ENCODE measurements around the gene THAP7. TPM values are rescaled to one million over a fixed set of nuclear protein-coding genes. Genes with fewer than 3 reads are reported as not detected.
A peak's percentile ranks its signal among the peaks of the same experiment; 100 is the strongest.
"Not testable (repeated sequence)": the region's sequence is repeated elsewhere in the genome, so short reads cannot be mapped to it uniquely, and the experiment has no call there.

The THAP7 gene
- 10 to 100 TPM; 33.9 to 57.0 (median 37.4) TPM for total RNA-seq

DNA sequence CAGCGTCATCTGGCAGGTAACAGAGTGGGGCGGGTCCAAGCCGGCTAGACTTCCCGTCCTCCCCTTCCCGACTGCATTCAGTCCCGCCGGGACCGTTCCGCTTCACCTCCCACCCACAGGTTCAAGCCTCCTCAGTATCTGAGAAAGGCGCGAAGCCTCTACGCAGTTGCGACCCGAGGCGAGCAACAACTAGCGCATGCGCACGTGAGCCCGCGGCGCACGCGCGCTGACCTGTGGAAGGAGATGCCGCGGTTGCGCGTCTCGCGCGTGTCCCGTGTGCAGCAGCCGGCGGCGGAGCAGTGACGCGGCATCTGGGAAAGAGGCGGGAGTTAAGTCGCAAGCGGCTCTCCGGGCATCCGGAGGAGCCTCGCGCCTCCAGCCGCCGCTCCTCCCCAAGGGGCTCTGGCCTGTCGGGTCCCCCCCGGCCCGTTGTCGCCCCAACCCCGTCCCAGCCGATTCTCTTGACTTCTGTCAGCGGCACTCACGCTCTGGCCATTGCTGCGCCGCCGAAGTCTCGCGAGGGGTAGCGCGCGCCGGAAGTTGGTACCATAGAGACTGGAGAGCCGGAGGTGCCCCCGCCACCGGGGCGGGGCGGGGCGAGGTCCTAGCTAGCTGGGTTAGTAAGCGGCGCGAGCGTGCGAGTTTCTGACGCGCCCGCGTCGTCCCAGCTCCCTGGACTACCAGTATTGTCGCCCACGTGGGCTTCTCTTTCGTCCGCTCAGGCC lies at the start of gene THAP7:
THAP7 (minus strand) TSS at position 518 of the 725 bp plus-strand sequence; CDS start at position 311, 207 bp downstream.
- TF ChIP-seq POLR2AphosphoS5 (IDR thresholded peaks at IDR 0.05) = peak; percentile 15 to 81 (median 18)
- no peak for TF ChIP-seq CTCF (IDR thresholded peaks at IDR 0.05)
- peak; percentile 75 to 77 for TF ChIP-seq POLR2A (IDR thresholded peaks at IDR 0.05)
- Histone ChIP-seq H3K27me3 (no peaks in the 10 kb centered on the region), H3K4me3 (peak within 1 kb of the TSS; percentile 58), H3K4me1 (peaks cover 39% of the 10 kb centered on the region), H3K27ac (peak within 1 kb of the TSS; percentile 98), H3K9me3 (no peaks in the 10 kb centered on the region), H3K36me3 (peaks cover 31% of the 10 kb centered on the region)
- DNase-seq (ENCODE audit: low spot score in 2 of 2) = peak; percentile 97 to 98
- WGBS = under 1% methylated on average over 36 of the region's 83 CpGs

DNA sequence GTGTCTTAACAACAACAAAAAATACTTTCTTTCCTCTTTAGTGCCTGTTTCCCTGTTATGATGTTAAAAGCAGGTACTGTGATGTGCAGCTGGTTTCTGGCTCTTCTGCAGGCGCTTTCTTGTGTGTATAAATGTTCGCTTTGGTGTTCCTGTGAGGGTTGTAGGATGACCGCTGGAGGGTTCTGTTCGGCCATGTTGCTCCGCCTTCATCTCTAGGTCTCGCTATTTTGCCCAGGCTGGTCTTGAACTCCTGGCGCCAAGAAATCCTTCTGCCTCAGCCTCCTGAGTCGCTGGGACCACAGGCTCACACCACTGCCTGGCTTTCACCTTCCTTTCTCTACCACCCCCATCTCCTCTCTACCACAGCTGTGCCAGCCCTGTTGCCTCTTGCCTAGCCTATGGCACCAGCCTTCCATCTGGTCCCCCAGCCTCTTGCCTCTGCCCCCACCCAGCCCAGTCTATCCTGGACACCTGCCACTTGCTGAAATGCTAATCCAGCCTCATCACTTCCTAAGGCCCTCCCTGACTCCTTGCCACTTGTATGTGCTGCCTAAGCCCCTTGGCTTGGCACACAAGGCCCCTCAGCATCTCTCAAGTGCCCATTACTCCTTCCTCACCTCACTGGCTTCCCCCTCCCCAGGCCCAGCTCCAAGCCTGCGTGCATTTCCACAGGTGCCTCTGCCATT lies 49.4 kb upstream of the THAP7 start:
- TF ChIP-seq POLR2A (IDR thresholded peaks at IDR 0.05) (no peak), CTCF (IDR thresholded peaks at IDR 0.05) (no peak), EP300 (IDR thresholded peaks at IDR 0.05) (no peak), POLR2AphosphoS5 (IDR thresholded peaks at IDR 0.05) (no peak)
- peaks cover 11% of the 10 kb centered on the region for H3K27me3 ChIP-seq
- no peak for DNase-seq (ENCODE audit: low spot score in 2 of 2)
- 86% methylated on average over 9 of the region's 9 CpGs for WGBS
- no peaks in the 10 kb centered on the region for H3K4me1 ChIP-seq
- no peaks in the 10 kb centered on the region for H3K9me3 ChIP-seq
- H3K27ac ChIP-seq = no peak overlapping the region
- H3K4me3 ChIP-seq = no peak overlapping the region
- no peaks in the 10 kb centered on the region for H3K36me3 ChIP-seq

- 100% methylated on average over 2 of the region's 12 CpGs for WGBS
- not testable (repeated sequence) for H3K27ac ChIP-seq; H3K36me3 ChIP-seq; H3K4me3 ChIP-seq; DNase-seq (ENCODE audit: low spot score in 2 of 2); H3K9me3 ChIP-seq; H3K27me3 ChIP-seq
- H3K4me1 ChIP-seq = peaks cover 21% of the 10 kb centered on the region
These were observed 47.0 kb upstream of the THAP7 start for GRCh38 chr22:21048965-21049364.

DNA sequence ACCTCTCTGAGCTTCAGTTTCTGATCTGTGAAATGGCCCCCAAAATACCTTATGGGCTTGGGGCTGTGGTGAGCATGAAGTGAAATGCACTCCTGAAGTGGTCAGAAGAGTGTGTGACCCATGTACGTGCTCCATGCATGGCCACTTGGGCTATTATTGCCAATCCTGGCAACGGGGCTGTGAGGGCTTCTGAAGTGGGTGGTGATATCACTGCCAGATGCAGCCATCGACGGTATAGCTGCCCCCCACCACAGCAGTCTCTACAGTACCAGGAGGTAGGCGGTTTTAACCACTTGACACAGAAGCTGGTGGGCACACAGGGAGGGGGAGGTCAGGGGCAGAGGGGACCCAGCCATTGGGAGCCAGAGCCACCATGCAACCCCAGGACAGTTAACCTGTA lies 46.5 kb upstream of the THAP7 start:
- H3K27me3 ChIP-seq; H3K27ac ChIP-seq; H3K4me3 ChIP-seq; DNase-seq (ENCODE audit: low spot score in 2 of 2); H3K9me3 ChIP-seq; H3K36me3 ChIP-seq: not testable (repeated sequence)
- 45% methylated on average over 2 of the region's 5 CpGs for WGBS
- H3K4me1 ChIP-seq = peaks cover 21% of the 10 kb centered on the region

- Histone ChIP-seq H3K36me3 (no peaks in the 10 kb centered on the region), H3K4me1 (peaks cover 21% of the 10 kb centered on the region), H3K9me3 (no peaks in the 10 kb centered on the region), H3K27ac (no peak overlapping the region), H3K27me3 (no peaks in the 10 kb centered on the region), H3K4me3 (no peak overlapping the region)
- no peak for TF ChIP-seq CTCF (IDR thresholded peaks at IDR 0.05)
- no peak for TF ChIP-seq POLR2AphosphoS5 (IDR thresholded peaks at IDR 0.05)
- no peak for TF ChIP-seq POLR2A (IDR thresholded peaks at IDR 0.05)
- no peak for DNase-seq (ENCODE audit: low spot score in 2 of 2)
- WGBS = 84% methylated on average over 5 of the region's 7 CpGs
These were observed 45.8 kb upstream of the THAP7 start for GRCh38 chr22:21047730-21048129.

GRCh38 chr22:21047035-21047661 lies 45.2 kb upstream of the THAP7 start:
- Histone ChIP-seq H3K9me3 (no peaks in the 10 kb centered on the region), H3K27ac (no peak overlapping the region), H3K4me1 (peaks cover 21% of the 10 kb centered on the region), H3K27me3 (no peaks in the 10 kb centered on the region), H3K36me3 (no peaks in the 10 kb centered on the region), H3K4me3 (no peak overlapping the region)
- 94% methylated on average over 5 of the region's 14 CpGs for WGBS
- no peak for DNase-seq (ENCODE audit: low spot score in 2 of 2)
- TF ChIP-seq EP300 (IDR thresholded peaks at IDR 0.05) = no peak
- no peak for TF ChIP-seq POLR2A (IDR thresholded peaks at IDR 0.05)
- TF ChIP-seq CTCF (IDR thresholded peaks at IDR 0.05) = no peak
- TF ChIP-seq POLR2AphosphoS5 (IDR thresholded peaks at IDR 0.05) = no peak

All from suprapubic skin (tissue), 4 donors.